ENCODE data around the gene PLAAT2.
"Not testable (repeated sequence)": the region's sequence is repeated elsewhere in the genome, so short reads cannot be mapped to it uniquely, and the experiment has no call there.

Gene PLAAT2

DNA sequence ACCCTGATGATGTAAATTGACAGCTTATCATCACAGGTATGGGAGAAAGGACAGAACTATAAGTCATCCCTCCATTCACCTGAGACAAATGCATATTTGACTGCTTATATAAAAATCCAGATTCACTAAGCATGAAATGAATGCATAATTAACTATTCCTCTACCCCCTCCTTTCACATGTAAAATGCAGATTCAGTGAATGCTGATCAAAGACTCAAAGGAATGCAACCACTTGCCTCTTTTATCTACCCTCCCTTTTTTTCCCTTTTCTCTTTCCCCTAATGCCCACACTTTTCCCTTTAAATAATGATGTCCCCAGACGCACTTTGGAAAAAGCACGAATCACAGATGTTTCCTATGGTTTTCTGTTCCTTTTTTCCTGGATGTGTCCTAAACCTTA, 31.1 kb downstream of the PLAAT2 start:
- no peak for TF ChIP-seq ZFP30 (CRISPR knock-in tag; IDR thresholded peaks at IDR 0.05)
- no peak for TF ChIP-seq SNAI2 (CRISPR knock-in tag; IDR thresholded peaks at IDR 0.05)
- no peak for TF ChIP-seq ZNF8 (CRISPR knock-in tag; IDR thresholded peaks at IDR 0.05)
- TF ChIP-seq, protein P1, sequence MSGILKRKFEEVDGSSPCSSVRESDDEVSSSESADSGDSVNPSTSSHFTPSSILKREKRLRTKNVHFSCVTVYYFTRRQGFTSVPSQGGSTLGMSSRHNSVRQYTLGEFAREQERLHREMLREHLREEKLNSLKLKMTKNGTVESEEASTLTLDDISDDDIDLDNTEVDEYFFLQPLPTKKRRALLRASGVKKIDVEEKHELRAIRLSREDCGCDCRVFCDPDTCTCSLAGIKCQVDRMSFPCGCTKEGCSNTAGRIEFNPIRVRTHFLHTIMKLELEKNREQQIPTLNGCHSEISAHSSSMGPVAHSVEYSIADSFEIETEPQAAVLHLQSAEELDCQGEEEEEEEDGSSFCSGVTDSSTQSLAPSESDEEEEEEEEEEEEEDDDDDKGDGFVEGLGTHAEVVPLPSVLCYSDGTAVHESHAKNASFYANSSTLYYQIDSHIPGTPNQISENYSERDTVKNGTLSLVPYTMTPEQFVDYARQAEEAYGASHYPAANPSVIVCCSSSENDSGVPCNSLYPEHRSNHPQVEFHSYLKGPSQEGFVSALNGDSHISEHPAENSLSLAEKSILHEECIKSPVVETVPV (CRISPR knock-in tag; IDR thresholded peaks at IDR 0.05), result no peak
- TF ChIP-seq, protein P2, sequence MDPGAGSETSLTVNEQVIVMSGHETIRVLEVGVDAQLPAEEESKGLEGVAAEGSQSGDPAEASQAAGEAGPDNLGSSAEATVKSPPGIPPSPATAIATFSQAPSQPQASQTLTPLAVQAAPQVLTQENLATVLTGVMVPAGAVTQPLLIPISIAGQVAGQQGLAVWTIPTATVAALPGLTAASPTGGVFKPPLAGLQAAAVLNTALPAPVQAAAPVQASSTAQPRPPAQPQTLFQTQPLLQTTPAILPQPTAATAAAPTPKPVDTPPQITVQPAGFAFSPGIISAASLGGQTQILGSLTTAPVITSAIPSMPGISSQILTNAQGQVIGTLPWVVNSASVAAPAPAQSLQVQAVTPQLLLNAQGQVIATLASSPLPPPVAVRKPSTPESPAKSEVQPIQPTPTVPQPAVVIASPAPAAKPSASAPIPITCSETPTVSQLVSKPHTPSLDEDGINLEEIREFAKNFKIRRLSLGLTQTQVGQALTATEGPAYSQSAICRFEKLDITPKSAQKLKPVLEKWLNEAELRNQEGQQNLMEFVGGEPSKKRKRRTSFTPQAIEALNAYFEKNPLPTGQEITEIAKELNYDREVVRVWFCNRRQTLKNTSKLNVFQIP (CRISPR knock-in tag; IDR thresholded peaks at IDR 0.05; ENCODE audit: borderline replicate concordance, low read depth), result no peak
- no peak for TF ChIP-seq OSR1 (CRISPR knock-in tag; IDR thresholded peaks at IDR 0.05)
- TF ChIP-seq ZC3H10 (CRISPR knock-in tag; IDR thresholded peaks at IDR 0.05), result no peak
- no peak for TF ChIP-seq TCF4 (CRISPR knock-in tag; IDR thresholded peaks at IDR 0.05; ENCODE audit: borderline replicate concordance)
- TF ChIP-seq ZFP3 (CRISPR knock-in tag; IDR thresholded peaks at IDR 0.05), result no peak
- TF ChIP-seq, protein P3, sequence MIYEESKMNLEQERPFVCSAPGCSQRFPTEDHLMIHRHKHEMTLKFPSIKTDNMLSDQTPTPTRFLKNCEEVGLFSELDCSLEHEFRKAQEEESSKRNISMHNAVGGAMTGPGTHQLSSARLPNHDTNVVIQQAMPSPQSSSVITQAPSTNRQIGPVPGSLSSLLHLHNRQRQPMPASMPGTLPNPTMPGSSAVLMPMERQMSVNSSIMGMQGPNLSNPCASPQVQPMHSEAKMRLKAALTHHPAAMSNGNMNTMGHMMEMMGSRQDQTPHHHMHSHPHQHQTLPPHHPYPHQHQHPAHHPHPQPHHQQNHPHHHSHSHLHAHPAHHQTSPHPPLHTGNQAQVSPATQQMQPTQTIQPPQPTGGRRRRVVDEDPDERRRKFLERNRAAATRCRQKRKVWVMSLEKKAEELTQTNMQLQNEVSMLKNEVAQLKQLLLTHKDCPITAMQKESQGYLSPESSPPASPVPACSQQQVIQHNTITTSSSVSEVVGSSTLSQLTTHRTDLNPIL (CRISPR knock-in tag; IDR thresholded peaks at IDR 0.05; ENCODE audit: low read depth), result no peak
- no peak for TF ChIP-seq GLIS3 (CRISPR knock-in tag; IDR thresholded peaks at IDR 0.05)
- TF ChIP-seq TOX (CRISPR knock-in tag; IDR thresholded peaks at IDR 0.05; ENCODE audit: borderline replicate concordance), result no peak
- TF ChIP-seq ZNF565 (CRISPR knock-in tag; conservative IDR thresholded peaks at IDR 0.05; ENCODE audit: low read depth), result no peak
- no peak for TF ChIP-seq RARB (CRISPR knock-in tag; IDR thresholded peaks at IDR 0.05)
- no peak for TF ChIP-seq PPARA (CRISPR knock-in tag; IDR thresholded peaks at IDR 0.05; ENCODE audit: borderline replicate concordance)
- TF ChIP-seq, protein P4, sequence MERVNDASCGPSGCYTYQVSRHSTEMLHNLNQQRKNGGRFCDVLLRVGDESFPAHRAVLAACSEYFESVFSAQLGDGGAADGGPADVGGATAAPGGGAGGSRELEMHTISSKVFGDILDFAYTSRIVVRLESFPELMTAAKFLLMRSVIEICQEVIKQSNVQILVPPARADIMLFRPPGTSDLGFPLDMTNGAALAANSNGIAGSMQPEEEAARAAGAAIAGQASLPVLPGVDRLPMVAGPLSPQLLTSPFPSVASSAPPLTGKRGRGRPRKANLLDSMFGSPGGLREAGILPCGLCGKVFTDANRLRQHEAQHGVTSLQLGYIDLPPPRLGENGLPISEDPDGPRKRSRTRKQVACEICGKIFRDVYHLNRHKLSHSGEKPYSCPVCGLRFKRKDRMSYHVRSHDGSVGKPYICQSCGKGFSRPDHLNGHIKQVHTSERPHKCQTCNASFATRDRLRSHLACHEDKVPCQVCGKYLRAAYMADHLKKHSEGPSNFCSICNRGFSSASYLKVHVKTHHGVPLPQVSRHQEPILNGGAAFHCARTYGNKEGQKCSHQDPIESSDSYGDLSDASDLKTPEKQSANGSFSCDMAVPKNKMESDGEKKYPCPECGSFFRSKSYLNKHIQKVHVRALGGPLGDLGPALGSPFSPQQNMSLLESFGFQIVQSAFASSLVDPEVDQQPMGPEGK (CRISPR knock-in tag; IDR thresholded peaks at IDR 0.05; ENCODE audit: borderline replicate concordance), result no peak
- TF ChIP-seq ISL1 (CRISPR knock-in tag; IDR thresholded peaks at IDR 0.05), result no peak
- no peak for TF ChIP-seq BACH2 (CRISPR knock-in tag; IDR thresholded peaks at IDR 0.05; ENCODE audit: borderline replicate concordance)
- no peak for TF ChIP-seq ZNF70 (CRISPR knock-in tag; IDR thresholded peaks at IDR 0.05)
- TF ChIP-seq, protein P5, sequence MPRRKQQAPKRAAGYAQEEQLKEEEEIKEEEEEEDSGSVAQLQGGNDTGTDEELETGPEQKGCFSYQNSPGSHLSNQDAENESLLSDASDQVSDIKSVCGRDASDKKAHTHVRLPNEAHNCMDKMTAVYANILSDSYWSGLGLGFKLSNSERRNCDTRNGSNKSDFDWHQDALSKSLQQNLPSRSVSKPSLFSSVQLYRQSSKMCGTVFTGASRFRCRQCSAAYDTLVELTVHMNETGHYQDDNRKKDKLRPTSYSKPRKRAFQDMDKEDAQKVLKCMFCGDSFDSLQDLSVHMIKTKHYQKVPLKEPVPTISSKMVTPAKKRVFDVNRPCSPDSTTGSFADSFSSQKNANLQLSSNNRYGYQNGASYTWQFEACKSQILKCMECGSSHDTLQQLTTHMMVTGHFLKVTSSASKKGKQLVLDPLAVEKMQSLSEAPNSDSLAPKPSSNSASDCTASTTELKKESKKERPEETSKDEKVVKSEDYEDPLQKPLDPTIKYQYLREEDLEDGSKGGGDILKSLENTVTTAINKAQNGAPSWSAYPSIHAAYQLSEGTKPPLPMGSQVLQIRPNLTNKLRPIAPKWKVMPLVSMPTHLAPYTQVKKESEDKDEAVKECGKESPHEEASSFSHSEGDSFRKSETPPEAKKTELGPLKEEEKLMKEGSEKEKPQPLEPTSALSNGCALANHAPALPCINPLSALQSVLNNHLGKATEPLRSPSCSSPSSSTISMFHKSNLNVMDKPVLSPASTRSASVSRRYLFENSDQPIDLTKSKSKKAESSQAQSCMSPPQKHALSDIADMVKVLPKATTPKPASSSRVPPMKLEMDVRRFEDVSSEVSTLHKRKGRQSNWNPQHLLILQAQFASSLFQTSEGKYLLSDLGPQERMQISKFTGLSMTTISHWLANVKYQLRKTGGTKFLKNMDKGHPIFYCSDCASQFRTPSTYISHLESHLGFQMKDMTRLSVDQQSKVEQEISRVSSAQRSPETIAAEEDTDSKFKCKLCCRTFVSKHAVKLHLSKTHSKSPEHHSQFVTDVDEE (CRISPR knock-in tag; IDR thresholded peaks at IDR 0.05), result no peak
- ATAC-seq, result no peak

DNA sequence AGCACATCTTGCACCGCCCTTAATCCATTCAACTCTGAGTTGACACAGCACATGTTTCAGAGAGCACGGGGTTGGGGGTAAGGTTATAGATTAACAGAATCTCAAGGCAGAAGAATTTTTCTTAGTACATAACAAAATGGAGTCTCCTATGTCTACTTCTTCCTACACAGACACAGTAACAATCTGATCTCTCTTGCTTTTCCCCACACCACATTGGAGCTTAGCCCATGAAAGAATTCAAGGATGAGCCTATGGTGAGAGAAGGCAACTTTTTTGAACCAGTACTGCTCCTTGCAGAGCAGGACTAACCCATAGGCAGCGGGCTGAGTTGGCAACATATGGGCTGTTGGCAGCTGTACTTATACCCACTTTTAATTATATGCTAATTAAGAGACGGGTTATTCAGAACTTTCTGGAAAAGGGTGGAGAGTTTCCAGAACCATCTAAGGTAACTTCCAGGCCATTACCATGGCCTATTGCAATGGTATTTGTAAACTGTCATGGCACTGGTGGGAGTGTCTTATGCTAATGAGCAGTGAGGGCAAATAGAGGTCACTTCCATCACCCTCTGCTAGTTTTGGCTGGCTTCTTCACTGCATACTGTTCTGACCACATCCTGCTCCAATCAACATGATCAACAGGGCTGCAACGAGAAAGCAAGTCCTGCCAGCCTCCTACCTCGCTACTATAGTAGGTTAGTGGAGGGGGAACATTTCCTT, 31.9 kb downstream of the PLAAT2 start:
- peak; percentile 77; the same call in 1 of the 2 replicates for TF ChIP-seq OSR1 (CRISPR knock-in tag; IDR thresholded peaks at IDR 0.05)
- peak; percentile 20; the same call in 1 of the 2 replicates for TF ChIP-seq ZFP3 (CRISPR knock-in tag; IDR thresholded peaks at IDR 0.05)
- TF ChIP-seq RARB (CRISPR knock-in tag; IDR thresholded peaks at IDR 0.05), result peak; percentile 84
- peak; percentile 71; the same call in 1 of the 2 replicates for TF ChIP-seq TOX (CRISPR knock-in tag; IDR thresholded peaks at IDR 0.05; ENCODE audit: borderline replicate concordance)
- peak; percentile 98 for TF ChIP-seq CSDC2 (CRISPR knock-in tag; IDR thresholded peaks at IDR 0.05)
- peak; percentile 93 for ATAC-seq

DNA sequence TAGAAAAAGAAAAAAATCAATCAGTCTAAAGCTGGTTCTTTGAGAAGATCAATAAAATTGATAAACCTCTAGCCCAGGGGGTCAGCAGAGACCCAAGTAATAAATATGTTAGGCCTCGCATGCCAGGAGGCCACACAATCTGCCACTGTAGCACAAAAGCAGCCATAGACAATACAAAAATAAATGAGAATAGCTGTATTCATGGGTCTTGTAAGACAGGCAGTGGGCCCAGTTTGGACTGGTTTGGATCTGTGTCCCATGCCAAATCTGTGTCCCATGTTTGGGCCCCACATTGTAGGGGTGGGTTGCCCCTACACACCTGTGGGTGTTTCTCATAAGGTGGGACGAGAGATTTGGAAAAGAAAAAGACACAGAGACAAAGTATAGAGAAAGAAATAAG, 33.2 kb downstream of the PLAAT2 start:
- no peak for ATAC-seq
- TF ChIP-seq CSDC2 (CRISPR knock-in tag; IDR thresholded peaks at IDR 0.05), result no peak
- no peak for TF ChIP-seq ZNF8 (CRISPR knock-in tag; IDR thresholded peaks at IDR 0.05)
- no peak for TF ChIP-seq TCF4 (CRISPR knock-in tag; IDR thresholded peaks at IDR 0.05; ENCODE audit: borderline replicate concordance)
- TF ChIP-seq PPARA (CRISPR knock-in tag; IDR thresholded peaks at IDR 0.05; ENCODE audit: borderline replicate concordance), result no peak

DNA sequence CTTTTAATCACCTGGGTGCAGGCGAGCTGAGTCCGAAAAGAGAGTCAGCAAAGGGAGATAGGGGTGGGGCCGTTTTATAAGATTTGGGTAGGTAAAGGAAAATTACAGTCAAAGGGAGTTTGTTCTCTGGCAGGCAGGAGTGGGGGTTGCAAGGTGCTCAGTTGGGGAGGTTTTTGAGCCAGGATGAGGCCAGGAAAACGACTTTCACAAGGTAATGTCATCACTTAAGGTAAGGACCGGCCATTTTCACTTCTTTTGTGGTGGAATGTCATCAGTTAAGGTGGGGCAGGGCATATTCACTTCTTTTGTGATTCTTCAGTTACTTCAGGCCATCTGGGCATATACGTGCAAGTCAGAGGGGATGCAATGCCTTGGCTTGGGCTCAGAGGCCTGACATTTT, 33.8 kb downstream of the PLAAT2 start:
- not testable (repeated sequence) for ATAC-seq

DNA sequence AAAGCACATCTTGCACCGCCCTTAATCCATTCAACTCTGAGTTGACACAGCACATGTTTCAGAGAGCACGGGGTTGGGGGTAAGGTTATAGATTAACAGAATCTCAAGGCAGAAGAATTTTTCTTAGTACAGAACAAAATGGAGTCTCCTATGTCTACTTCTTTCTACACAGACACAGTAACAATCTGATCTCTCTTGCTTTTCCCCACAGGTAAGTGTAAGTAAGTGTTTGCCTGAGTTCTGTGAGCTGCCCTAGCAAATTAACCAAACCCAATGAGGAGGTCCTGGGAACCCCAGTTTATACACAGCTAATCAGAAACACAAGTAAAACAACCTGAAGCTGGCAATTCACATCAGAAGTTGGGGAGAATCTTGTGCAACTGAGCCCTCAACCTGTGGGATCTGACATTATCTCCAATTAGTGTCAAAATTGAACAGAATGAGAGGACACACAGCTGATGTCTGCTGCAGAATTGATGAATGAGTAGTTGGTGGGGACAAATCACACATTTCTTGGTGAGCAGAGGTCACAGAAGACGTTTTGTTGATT, 34.4 kb downstream of the PLAAT2 start:
- not testable (repeated sequence) for ATAC-seq

DNA sequence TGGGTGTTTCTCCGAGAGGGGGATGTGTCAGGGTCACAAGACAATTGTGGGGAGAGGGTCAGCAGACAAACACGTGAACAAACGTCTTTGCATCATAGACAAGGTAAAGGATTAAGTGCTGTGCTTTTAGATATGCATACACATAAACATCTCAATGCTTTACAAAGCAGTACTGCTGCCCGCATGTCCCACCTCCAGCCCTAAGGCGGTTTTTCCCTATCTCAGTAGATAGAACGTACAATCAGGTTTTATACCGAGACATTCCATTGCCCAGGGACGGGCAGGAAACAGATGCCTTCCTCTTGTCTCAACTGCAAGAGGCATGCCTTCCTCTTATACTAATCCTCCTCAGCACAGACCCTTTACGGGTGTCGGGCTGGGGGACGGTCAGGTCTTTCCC, 35.0 kb downstream of the PLAAT2 start:
- not testable (repeated sequence) for ATAC-seq
